ENCODE data around the gene KCNQ1. TPM values are rescaled to one million over a fixed set of nuclear protein-coding genes. Genes with fewer than 3 reads are reported as not detected.

Gene KCNQ1
- total RNA-seq, 1 experiment from 2014 or later: 2.5 TPM

GRCh38 chr11:2529173-2529572, 84.4 kb downstream of the KCNQ1 start:
- no peaks in the 10 kb centered on the region for H3K9me3 Mint-ChIP-seq
- no peak for DNase-seq (ENCODE audit: low spot score)
- no peaks in the 10 kb centered on the region for H3K36me3 Mint-ChIP-seq
- ChIA-PET CTCF (interaction anchor here (1.1 kb wide), 1 partner anchor 102 kb away, joined by 3 read pairs; no protein-coding TSS in a partner anchor), POLR2A (no interaction called here)
- peaks cover 10% of the 10 kb centered on the region for H3K4me1 Mint-ChIP-seq
- TF ChIP-seq SP1 (CRISPR knock-in tag; conservative IDR thresholded peaks at IDR 0.05): no peak
- no peak for ATAC-seq
- peaks cover 40% of the 10 kb centered on the region for H3K27me3 Mint-ChIP-seq (ENCODE audit: low read depth)
- H3K27ac Mint-ChIP-seq: no peak overlapping the region
- no peak overlapping the region for H3K4me3 Mint-ChIP-seq

- H3K27me3 Mint-ChIP-seq (ENCODE audit: low read depth): peaks cover 38% of the 10 kb centered on the region
- no peak for ATAC-seq
Observed at GRCh38 chr11:2529636-2530035, 84.8 kb downstream of the KCNQ1 start.

DNA sequence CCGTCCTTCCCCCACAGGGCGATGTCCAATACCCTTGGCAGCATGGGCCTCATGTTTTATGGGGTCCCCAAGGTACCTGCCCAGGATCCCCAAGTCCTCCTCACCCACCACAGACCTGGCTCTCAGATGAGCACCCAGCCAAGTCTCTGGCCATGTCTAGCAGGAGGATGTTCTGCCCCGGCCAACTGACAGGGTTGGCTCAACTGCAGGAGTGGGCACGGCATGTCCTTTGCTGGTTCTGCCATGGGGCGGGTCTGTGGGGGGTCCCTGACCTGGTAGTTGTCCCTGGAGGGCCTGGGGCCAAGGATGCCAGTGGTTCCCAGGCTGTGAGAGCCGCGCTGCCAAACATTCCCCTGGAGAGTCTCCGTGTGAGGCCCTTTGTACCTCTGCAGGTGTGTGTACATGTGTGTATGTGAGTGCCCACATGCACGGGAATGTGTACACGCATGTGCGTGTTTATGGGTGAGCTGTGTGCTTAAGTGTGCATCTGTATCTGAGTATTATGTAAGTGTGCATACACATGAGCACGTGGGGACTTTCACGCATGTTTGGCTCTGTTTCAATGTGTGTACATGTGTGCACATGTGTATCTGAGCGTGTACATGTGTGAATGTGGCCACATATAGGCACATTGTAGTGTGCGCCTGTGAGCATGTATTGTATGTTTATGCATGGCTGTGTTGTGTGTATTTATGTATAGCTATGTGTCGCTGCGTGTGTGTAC, 85.5 kb downstream of the KCNQ1 start:
- no peak for DNase-seq (ENCODE audit: low spot score)
- ChIA-PET CTCF (interaction anchor here (1.0 to 8.3 kb wide), 19 partner anchors 56 to 399 kb away, joined by 3 to 369 read pairs (median 6); partner anchors contain the start of genes CDKN1C and PHLDA2), POLR2A (interaction anchor here (1.0 kb wide), 1 partner anchor 356 kb away, joined by 3 read pairs; no protein-coding TSS in a partner anchor)
- no peaks in the 10 kb centered on the region for H3K36me3 Mint-ChIP-seq
- ATAC-seq: no peak
- peaks cover 10% of the 10 kb centered on the region for H3K4me1 Mint-ChIP-seq
- H3K27me3 Mint-ChIP-seq (ENCODE audit: low read depth): peaks cover 34% of the 10 kb centered on the region
- TF ChIP-seq MXD4 (CRISPR knock-in tag; IDR thresholded peaks at IDR 0.05; ENCODE audit: borderline replicate concordance): no peak
- TF ChIP-seq, protein P1, sequence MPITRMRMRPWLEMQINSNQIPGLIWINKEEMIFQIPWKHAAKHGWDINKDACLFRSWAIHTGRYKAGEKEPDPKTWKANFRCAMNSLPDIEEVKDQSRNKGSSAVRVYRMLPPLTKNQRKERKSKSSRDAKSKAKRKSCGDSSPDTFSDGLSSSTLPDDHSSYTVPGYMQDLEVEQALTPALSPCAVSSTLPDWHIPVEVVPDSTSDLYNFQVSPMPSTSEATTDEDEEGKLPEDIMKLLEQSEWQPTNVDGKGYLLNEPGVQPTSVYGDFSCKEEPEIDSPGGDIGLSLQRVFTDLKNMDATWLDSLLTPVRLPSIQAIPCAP (CRISPR knock-in tag; IDR thresholded peaks at IDR 0.05): no peak
- TF ChIP-seq OVOL2 (CRISPR knock-in tag; IDR thresholded peaks at IDR 0.05; ENCODE audit: borderline replicate concordance): no peak
- no peak for TF ChIP-seq NFATC4 (CRISPR knock-in tag; IDR thresholded peaks at IDR 0.05)
- TF ChIP-seq, protein P2, sequence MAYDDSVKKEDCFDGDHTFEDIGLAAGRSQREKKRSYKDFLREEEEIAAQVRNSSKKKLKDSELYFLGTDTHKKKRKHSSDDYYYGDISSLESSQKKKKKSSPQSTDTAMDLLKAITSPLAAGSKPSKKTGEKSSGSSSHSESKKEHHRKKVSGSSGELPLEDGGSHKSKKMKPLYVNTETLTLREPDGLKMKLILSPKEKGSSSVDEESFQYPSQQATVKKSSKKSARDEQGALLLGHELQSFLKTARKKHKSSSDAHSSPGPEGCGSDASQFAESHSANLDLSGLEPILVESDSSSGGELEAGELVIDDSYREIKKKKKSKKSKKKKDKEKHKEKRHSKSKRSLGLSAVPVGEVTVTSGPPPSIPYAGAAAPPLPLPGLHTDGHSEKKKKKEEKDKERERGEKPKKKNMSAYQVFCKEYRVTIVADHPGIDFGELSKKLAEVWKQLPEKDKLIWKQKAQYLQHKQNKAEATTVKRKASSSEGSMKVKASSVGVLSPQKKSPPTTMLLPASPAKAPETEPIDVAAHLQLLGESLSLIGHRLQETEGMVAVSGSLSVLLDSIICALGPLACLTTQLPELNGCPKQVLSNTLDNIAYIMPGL (CRISPR knock-in tag; IDR thresholded peaks at IDR 0.05): no peak
- no peak for TF ChIP-seq ZNF219 (CRISPR knock-in tag; IDR thresholded peaks at IDR 0.05; ENCODE audit: borderline replicate concordance)
- no peak for TF ChIP-seq JAZF1 (CRISPR knock-in tag; IDR thresholded peaks at IDR 0.05)
- TF ChIP-seq PREB (CRISPR knock-in tag; IDR thresholded peaks at IDR 0.05; ENCODE audit: borderline replicate concordance): no peak
- TF ChIP-seq, protein P3, sequence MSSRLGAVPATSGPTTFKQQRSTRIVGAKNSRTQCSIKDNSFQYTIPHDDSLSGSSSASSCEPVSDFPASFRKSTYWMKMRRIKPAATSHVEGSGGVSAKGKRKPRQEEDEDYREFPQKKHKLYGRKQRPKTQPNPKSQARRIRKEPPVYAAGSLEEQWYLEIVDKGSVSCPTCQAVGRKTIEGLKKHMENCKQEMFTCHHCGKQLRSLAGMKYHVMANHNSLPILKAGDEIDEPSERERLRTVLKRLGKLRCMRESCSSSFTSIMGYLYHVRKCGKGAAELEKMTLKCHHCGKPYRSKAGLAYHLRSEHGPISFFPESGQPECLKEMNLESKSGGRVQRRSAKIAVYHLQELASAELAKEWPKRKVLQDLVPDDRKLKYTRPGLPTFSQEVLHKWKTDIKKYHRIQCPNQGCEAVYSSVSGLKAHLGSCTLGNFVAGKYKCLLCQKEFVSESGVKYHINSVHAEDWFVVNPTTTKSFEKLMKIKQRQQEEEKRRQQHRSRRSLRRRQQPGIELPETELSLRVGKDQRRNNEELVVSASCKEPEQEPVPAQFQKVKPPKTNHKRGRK (CRISPR knock-in tag; IDR thresholded peaks at IDR 0.05; ENCODE audit: borderline replicate concordance): no peak
- TF ChIP-seq, protein P4, sequence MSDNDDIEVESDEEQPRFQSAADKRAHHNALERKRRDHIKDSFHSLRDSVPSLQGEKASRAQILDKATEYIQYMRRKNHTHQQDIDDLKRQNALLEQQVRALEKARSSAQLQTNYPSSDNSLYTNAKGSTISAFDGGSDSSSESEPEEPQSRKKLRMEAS (CRISPR knock-in tag; IDR thresholded peaks at IDR 0.05): no peak
- TF ChIP-seq ZNF263 (CRISPR knock-in tag; IDR thresholded peaks at IDR 0.05; ENCODE audit: low read depth): no peak
- no peak for TF ChIP-seq NR3C1 (CRISPR knock-in tag; conservative IDR thresholded peaks at IDR 0.05; ENCODE audit: low read depth)
- TF ChIP-seq ATF1 (CRISPR knock-in tag; IDR thresholded peaks at IDR 0.05): no peak
- TF ChIP-seq E2F5 (CRISPR knock-in tag; IDR thresholded peaks at IDR 0.05): no peak
- TF ChIP-seq, protein P5, sequence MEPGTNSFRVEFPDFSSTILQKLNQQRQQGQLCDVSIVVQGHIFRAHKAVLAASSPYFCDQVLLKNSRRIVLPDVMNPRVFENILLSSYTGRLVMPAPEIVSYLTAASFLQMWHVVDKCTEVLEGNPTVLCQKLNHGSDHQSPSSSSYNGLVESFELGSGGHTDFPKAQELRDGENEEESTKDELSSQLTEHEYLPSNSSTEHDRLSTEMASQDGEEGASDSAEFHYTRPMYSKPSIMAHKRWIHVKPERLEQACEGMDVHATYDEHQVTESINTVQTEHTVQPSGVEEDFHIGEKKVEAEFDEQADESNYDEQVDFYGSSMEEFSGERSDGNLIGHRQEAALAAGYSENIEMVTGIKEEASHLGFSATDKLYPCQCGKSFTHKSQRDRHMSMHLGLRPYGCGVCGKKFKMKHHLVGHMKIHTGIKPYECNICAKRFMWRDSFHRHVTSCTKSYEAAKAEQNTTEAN (CRISPR knock-in tag; IDR thresholded peaks at IDR 0.05): no peak
- no peak for TF ChIP-seq NFYB (CRISPR knock-in tag; conservative IDR thresholded peaks at IDR 0.05; ENCODE audit: low read depth)
- H3K4me3 Mint-ChIP-seq: no peak overlapping the region
- H3K27ac Mint-ChIP-seq: no peak overlapping the region
- H3K9me3 Mint-ChIP-seq: no peaks in the 10 kb centered on the region

More at GRCh38 chr11:2529636-2530035, 84.8 kb downstream of the KCNQ1 start:
- no peaks in the 10 kb centered on the region for H3K9me3 Mint-ChIP-seq
- ChIA-PET CTCF (interaction anchor here (1.1 kb wide), 1 partner anchor 102 kb away, joined by 3 read pairs; no protein-coding TSS in a partner anchor), POLR2A (no interaction called here)
- H3K4me3 Mint-ChIP-seq: no peak overlapping the region
- DNase-seq (ENCODE audit: low spot score): no peak
- H3K27ac Mint-ChIP-seq: no peak overlapping the region
- no peaks in the 10 kb centered on the region for H3K36me3 Mint-ChIP-seq
- TF ChIP-seq SMAD4 (CRISPR knock-in tag; IDR thresholded peaks at IDR 0.05): no peak
- no peak for TF ChIP-seq EMX1 (CRISPR knock-in tag; IDR thresholded peaks at IDR 0.05)
- TF ChIP-seq, protein P6, sequence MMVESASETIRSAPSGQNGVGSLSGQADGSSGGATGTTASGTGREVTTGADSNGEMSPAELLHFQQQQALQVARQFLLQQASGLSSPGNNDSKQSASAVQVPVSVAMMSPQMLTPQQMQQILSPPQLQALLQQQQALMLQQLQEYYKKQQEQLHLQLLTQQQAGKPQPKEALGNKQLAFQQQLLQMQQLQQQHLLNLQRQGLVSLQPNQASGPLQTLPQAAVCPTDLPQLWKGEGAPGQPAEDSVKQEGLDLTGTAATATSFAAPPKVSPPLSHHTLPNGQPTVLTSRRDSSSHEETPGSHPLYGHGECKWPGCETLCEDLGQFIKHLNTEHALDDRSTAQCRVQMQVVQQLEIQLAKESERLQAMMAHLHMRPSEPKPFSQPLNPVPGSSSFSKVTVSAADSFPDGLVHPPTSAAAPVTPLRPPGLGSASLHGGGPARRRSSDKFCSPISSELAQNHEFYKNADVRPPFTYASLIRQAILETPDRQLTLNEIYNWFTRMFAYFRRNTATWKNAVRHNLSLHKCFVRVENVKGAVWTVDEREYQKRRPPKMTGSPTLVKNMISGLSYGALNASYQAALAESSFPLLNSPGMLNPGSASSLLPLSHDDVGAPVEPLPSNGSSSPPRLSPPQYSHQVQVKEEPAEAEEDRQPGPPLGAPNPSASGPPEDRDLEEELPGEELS (CRISPR knock-in tag; IDR thresholded peaks at IDR 0.05): no peak
- no peak for TF ChIP-seq TEAD4 (CRISPR knock-in tag; IDR thresholded peaks at IDR 0.05)
- no peak for TF ChIP-seq NFE2L1 (CRISPR knock-in tag; IDR thresholded peaks at IDR 0.05)
- H3K4me1 Mint-ChIP-seq: peaks cover 10% of the 10 kb centered on the region

Measured in WTC11 (cell line).